K562 (cell line): ENCODE results near the gene PRR35. TPM values are rescaled to one million over a fixed set of nuclear protein-coding genes. Genes with fewer than 3 reads are reported as not detected.

ENCODE experiments used
- CBX3 ChIP-seq, 2 experiments: IDR thresholded peaks; 1 replicate in 1 of 2; 2 replicates in 1 of 2; pipeline ENCODE4 v1.6.1; 2012; ENCODE audit warnings: inconsistent platforms in 2 of 2, low read length in 2 of 2, borderline replicate concordance in 1 of 2, control low read depth in 1 of 2
- DMBX1 ChIP-seq: fragments of 250-450 bp; sonication (Bioruptor Pico); IDR thresholded peaks from 2 replicates; pipeline ENCODE4 v1.8.0; 2022; ENCODE audit warnings: inconsistent platforms, mild to moderate bottlenecking, moderate library complexity, borderline replicate concordance
- MEF2A ChIP-seq: IDR thresholded peaks from 2 replicates; pipeline ENCODE4 v1.6.1; 2011; ENCODE audit warnings: low read depth, mild to moderate bottlenecking, low read length, moderate library complexity; ENCODE audit not compliant: control insufficient read depth
- POLR2G ChIP-seq: fragments of 200-400 bp; formaldehyde crosslinking; IDR thresholded peaks from 2 replicates; pipeline ENCODE4 v1.6.1; 2017; ENCODE audit warnings: low read depth, mild to moderate bottlenecking, antibody characterized with exemption, low read length, moderate library complexity
- PRMT5 ChIP-seq: sonication (generic); formaldehyde crosslinking; IDR thresholded peaks from 2 replicates; pipeline ENCODE4 v1.5.0; 2020; ENCODE audit warnings: missing genetic modification reagents
- SP2 ChIP-seq: IDR thresholded peaks from 2 replicates; pipeline ENCODE4 v1.6.1; 2011; ENCODE audit warnings: mild to moderate bottlenecking, low read depth, low read length, moderate library complexity; ENCODE audit not compliant: poor library complexity, severe bottlenecking; ENCODE audit errors: extremely low read depth
- ZBED1 ChIP-seq: IDR thresholded peaks from 2 replicates; pipeline ENCODE4 v1.6.1; 2014
- ZFP36 ChIP-seq: fragments of 150-350 bp; IDR thresholded peaks from 2 replicates; pipeline ENCODE4 v1.6.1; 2018; ENCODE audit warnings: low read length, low read depth; ENCODE audit not compliant: partially characterized antibody
- polyA plus RNA-seq, 8 experiments: library from polyadenylated mRNA; depleted of rRNA in 4 of 8; stranded (reverse) in 5 of 8; unstranded in 3 of 8; fragments of >200 nt; fragmentation: Nextera tagmentation in 2 of 8; fragmentation: Illumina TruSeq in 1 of 8; extraction: Ambion mirVana in 2 of 8; extraction: Trizol in 1 of 8; gene quantifications; 2 replicates each; pipeline versions ENCODE4 v1.2.1 to v1.2.3, GENCODE V29; 2011 to 2014; ENCODE audit warnings: inconsistent platforms in 1 of 8, missing spikeins in 1 of 8
- total RNA-seq, 7 experiments: library from RNA; depleted of rRNA in 6 of 7; stranded (reverse); fragments of >200 nt in 6 of 7; fragmentation: Illumina TruSeq in 2 of 7; extraction: Trizol in 2 of 7; gene quantifications; 2 replicates each; pipeline versions ENCODE4 v1.2.1 to v1.2.3, GENCODE V29; 2011 to 2021; ENCODE audit warnings: low replicate concordance in 1 of 7
- TF ChIP-seq, protein P1 (sequence below): fragments of 200-400 bp; formaldehyde crosslinking; IDR thresholded peaks from 2 replicates; pipeline ENCODE4 v1.6.1; 2017; ENCODE audit warnings: mild to moderate bottlenecking, low read depth, low read length, moderate library complexity
- TF ChIP-seq, protein P2 (sequence below): sonication (generic); formaldehyde crosslinking; IDR thresholded peaks from 2 replicates; pipeline ENCODE4 v1.4.0; 2020; ENCODE audit warnings: mild to moderate bottlenecking, missing genetic modification reagents

Gene PRR35
- total and polyA plus RNA-seq, 9 of the 15 experiments (the other 6 are each of a cell fraction or from before 2014, with no cell fraction given) = 0.17 to 0.45 (median 0.21) TPM; not detected in 5

DNA sequence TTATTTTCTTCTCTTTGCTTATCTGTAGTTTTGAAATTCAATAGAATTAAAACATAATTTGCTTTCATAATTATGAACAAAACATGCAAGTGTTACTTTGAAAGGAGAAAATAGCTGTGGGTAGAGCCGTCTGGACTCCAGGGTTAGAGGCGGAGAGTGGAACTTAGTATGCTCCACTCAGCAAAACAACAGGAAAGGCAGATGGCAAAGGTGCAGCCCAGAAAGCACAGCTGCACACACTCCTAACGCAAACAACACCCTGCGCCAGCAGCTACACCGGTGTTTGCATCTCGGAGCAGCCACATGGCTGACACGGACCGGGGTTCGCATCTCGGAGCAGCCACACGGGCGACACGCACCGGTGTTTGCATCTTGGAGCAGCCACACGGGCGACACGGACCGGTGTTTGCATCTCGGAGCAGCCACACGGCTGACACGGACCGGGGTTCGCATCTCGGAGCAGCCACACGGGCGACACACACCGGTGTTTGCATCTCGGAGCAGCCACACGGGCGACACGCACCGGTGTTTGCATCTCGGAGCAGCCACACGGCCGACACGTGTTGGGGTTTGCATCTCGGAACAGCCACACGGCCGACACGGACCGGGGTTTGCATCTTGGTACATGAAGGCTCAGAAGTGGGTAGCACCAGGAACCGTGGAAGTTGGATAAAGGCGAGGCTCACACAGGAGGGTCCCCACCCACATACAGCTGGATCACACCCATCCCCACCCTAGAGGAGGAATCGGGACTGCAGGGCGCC, 44.8 kb upstream of the PRR35 start (continued):
- TF ChIP-seq, protein P1, sequence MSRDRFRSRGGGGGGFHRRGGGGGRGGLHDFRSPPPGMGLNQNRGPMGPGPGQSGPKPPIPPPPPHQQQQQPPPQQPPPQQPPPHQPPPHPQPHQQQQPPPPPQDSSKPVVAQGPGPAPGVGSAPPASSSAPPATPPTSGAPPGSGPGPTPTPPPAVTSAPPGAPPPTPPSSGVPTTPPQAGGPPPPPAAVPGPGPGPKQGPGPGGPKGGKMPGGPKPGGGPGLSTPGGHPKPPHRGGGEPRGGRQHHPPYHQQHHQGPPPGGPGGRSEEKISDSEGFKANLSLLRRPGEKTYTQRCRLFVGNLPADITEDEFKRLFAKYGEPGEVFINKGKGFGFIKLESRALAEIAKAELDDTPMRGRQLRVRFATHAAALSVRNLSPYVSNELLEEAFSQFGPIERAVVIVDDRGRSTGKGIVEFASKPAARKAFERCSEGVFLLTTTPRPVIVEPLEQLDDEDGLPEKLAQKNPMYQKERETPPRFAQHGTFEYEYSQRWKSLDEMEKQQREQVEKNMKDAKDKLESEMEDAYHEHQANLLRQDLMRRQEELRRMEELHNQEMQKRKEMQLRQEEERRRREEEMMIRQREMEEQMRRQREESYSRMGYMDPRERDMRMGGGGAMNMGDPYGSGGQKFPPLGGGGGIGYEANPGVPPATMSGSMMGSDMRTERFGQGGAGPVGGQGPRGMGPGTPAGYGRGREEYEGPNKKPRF = no peak
- no peak for TF ChIP-seq ZBED1
- no peak for TF ChIP-seq DMBX1 (CRISPR knock-in tag)
- no peak for TF ChIP-seq PRMT5
- TF ChIP-seq CBX3 (IDR thresholded peaks at IDR 0.05; ENCODE audit: borderline replicate concordance in 1 of 2, low read length in 2 of 2) = no peak
- TF ChIP-seq POLR2G = no peak
- no peak for TF ChIP-seq ZFP36
- no peak for TF ChIP-seq MEF2A
- no peak for TF ChIP-seq SP2
- TF ChIP-seq, protein P2, sequence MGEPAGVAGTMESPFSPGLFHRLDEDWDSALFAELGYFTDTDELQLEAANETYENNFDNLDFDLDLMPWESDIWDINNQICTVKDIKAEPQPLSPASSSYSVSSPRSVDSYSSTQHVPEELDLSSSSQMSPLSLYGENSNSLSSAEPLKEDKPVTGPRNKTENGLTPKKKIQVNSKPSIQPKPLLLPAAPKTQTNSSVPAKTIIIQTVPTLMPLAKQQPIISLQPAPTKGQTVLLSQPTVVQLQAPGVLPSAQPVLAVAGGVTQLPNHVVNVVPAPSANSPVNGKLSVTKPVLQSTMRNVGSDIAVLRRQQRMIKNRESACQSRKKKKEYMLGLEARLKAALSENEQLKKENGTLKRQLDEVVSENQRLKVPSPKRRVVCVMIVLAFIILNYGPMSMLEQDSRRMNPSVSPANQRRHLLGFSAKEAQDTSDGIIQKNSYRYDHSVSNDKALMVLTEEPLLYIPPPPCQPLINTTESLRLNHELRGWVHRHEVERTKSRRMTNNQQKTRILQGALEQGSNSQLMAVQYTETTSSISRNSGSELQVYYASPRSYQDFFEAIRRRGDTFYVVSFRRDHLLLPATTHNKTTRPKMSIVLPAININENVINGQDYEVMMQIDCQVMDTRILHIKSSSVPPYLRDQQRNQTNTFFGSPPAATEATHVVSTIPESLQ = no peak
